Ramos (cell line): Measurements from ENCODE around the gene MEPE.
"Not testable (repeated sequence)": the region's sequence is repeated elsewhere in the genome, so short reads cannot be mapped to it uniquely, and the experiment has no call there.

Experiments
- in situ Hi-C: fragments of 300-500 bp; cut with MboI; formaldehyde crosslinking; loops from one replicate; pipeline ENCODE4 v1.14.3; 2022; ENCODE audit warnings: low sequenced_read_pairs; ENCODE audit not compliant: unreplicated experiment

Gene MEPE

GRCh38 chr4:87868522-87868921 lies 35.8 kb downstream of the MEPE start:
- in situ Hi-C loops = loop anchor here (25.0 kb wide), 1 partner anchor 344 kb away; no protein-coding TSS in a partner anchor

DNA sequence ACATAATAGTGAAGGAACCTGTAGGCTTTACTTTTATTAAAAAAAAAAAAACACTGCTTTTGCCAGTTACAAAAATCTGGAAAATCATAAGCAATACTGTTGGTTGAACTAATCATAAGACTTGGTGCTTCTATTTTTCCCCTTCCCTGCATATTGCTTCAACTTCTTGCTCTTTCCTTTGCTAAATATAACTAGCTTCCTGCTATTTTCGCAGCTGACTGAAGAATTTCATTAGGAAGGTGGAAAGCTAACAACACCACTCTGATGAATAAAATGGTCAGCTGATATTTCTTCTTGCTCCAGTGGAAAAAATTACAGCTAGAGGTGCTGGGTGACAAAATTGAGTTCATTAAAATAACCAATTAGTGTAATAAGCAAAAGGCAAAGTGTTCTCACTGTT lies 39.3 kb downstream of the MEPE start:
- in situ Hi-C loops = loop anchor here (25.0 kb wide), 1 partner anchor 340 kb away; no protein-coding TSS in a partner anchor

DNA sequence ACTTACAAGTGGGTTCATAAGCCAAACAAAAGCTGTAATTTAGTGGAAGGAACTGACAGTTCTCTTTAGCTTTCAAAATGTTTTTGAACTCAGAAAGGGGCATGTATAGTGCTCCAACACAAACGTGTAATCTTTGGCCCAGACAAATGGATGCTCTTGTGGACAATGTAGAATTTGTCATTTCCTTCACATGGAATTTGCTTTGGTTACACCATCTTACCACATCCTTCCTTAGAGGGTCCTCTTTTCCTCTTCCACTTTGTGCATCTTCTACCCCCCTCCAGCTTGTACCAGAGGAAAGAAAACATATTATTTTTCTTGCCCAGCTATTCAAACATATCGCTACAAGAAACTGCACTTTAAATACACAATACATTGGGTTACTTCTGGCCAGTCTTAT lies 42.4 kb downstream of the MEPE start:
- in situ Hi-C loops = no loop called here

GRCh38 chr4:87880106-87880505 lies 47.3 kb downstream of the MEPE start:
- in situ Hi-C loops = no loop called here

DNA sequence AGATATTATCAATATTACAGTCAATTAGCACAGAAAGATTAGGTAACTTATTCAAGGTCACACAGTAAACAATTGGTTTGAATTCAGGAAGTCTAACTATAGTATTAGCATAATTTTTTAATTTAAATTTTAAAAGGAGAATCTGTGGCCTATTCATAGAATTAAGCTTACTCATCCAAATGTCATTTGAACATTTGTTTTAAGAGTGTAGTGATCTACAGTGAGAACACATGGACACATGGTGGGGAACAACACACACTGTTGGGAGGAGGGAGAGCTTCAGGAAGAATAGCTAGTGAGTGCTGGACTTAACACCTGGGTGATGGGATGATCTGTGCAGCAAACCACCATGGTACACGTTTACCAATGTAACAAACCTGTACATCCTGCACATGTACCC lies 48.3 kb downstream of the MEPE start:
- in situ Hi-C loops = no loop called here

DNA sequence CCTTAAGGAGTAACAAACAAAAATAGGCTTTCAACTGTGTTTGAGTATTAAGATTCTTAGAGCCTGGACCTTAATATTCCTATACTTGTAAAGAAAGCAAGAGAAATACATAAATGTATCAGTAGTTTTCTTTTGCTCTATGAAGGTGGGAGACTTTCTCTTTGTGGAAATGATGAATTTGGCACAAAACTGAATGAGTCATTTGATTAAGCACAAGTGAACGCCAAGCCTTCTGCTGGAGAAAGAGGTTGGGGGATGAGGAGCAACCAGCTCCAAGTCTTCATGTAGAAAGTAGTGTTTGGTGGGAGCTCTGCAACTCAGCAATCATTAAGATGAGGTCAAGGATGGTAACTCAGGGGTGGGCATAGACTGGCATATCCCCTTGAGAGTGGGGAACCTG lies 49.6 kb downstream of the MEPE start:
- in situ Hi-C loops = no loop called here

- in situ Hi-C loops = no loop called here
Observed at GRCh38 chr4:87882861-87883260, 50.1 kb downstream of the MEPE start.

- in situ Hi-C loops = no loop called here
Observed at GRCh38 chr4:87884976-87885549, 52.3 kb downstream of the MEPE start.

DNA sequence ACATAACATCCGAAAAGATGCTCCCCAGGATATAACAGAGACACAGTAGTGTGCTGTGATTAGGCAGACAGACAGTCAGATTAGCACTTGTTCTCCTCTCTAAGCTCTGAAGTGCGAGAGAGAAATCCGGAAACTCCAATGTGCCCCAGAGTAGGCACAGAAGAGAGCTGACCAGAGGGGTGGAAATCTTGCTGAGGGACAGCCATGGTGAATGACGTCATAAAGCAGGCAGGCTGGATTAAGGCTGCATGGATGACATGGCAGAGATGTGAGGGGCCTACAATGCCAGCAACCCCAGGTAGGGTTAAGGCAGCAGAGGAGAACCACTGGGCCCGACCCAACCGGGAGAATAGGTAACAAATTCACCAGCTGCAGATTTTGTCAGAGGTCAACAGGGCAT lies 53.3 kb downstream of the MEPE start:
- in situ Hi-C loops = no loop called here

- in situ Hi-C loops = not testable (repeated sequence)
Observed at GRCh38 chr4:87890753-87891152, 58.0 kb downstream of the MEPE start.

- in situ Hi-C loops = no loop called here
Observed at GRCh38 chr4:87895964-87896621, 63.3 kb downstream of the MEPE start.
